GM12891 (cell line): ENCODE data around the gene CGGBP1.

ENCODE experiments used
- POLR2A ChIP-seq: IDR thresholded peaks from 2 replicates; pipeline ENCODE4 v1.6.1; 2011; ENCODE audit warnings: low read depth, low read length, control low read depth
- POLR2AphosphoS5 ChIP-seq: IDR thresholded peaks from 2 replicates; pipeline ENCODE4 v1.6.1; 2011; ENCODE audit warnings: low read depth, low read length, control low read depth

- TF ChIP-seq POLR2A (no peak), POLR2AphosphoS5 (no peak; the same call in 1 of the 2 replicates)
Observed at GRCh38 chr3:88059380-88060170, 770 bp upstream of the CGGBP1 start.
